GM12878 (cell line): Measurements from ENCODE around the gene GUCA1A. TPM values are rescaled to one million over a fixed set of nuclear protein-coding genes. Genes with fewer than 3 reads are reported as not detected.

ENCODE experiments used
- ATAC-seq: fragments of 200-7000 bp; cut with Tn5 transposase; 3 replicates; pipeline ENCODE4 v1.9.1; 2020; ENCODE audit warnings: mild to moderate bottlenecking, moderate library complexity
- BruUV-seq: library from RNA; stranded (reverse); fragments of 400-500 nt; replicated peaks from 2 replicates; lab custom pipeline; 2021; lab: Mats Ljungman, UMichigan
- CTCF ChIA-PET: fragments of 300-600 bp; sonication (Branson Sonifier 250); formaldehyde crosslinking; extraction: SDS; loops from one replicate; lab custom pipeline; 2021; ENCODE audit warnings: inconsistent platforms; lab: Yijun Ruan, JAX
- POLR2A ChIA-PET: fragments of 350-600 bp; formaldehyde crosslinking; extraction: SDS; loops from one replicate; lab custom pipeline; 2021; ENCODE audit warnings: inconsistent platforms; lab: Charles Lee
- RAD21 ChIA-PET: fragments of 300-600 bp; sonication (Branson Sonifier 250); formaldehyde crosslinking; loops from one replicate; lab custom pipeline; 2023; ENCODE audit warnings: antibody characterized with exemption; ENCODE audit not compliant: unreplicated experiment; lab: Charles Lee
- SMC1A ChIA-PET: fragments of 300-600 bp; sonication (Branson Sonifier 250); formaldehyde crosslinking; loops from one replicate; lab custom pipeline; 2023; ENCODE audit not compliant: unreplicated experiment, uncharacterized antibody; lab: Charles Lee
- DNase-seq: peaks from one replicate; pipeline ENCODE4 v3.0.0-alpha.2; 2011; ENCODE audit warnings: low read depth, low spot score
- FAIRE-seq: peaks from 3 replicates; lab custom pipeline; 2011; peaks lifted over from hg19 to GRCh38; lab: Jason Lieb, UNC
- H2AFZ ChIP-seq: 2 replicates; pipeline ENCODE4 v1.6.0; 2011; ENCODE audit warnings: low read depth, low read length, control low read depth; ENCODE audit not compliant: control insufficient read depth
- H3K27ac ChIP-seq: 2 replicates; pipeline ENCODE4 v1.5.1; 2011; ENCODE audit warnings: control low read depth; ENCODE audit not compliant: control insufficient read depth, insufficient read depth
- H3K27me3 ChIP-seq, 2 experiments: replicated peaks in 1 of 2; 2 replicates each; pipeline versions ENCODE4 v1.6.0 to v1.6.1; 2011; ENCODE audit warnings: low read length in 1 of 2; ENCODE audit not compliant: control insufficient read depth in 2 of 2, insufficient read depth in 2 of 2
- H3K36me3 ChIP-seq, 2 experiments: 2 replicates each; pipeline ENCODE4 v1.5.1; 2011; ENCODE audit warnings: low read length in 1 of 2; ENCODE audit not compliant: control insufficient read depth in 2 of 2, insufficient read depth in 2 of 2
- H3K4me1 ChIP-seq: 2 replicates; pipeline ENCODE4 v1.6.1; 2011; ENCODE audit warnings: mild to moderate bottlenecking, low read length, moderate library complexity, mixed read lengths; ENCODE audit not compliant: control insufficient read depth, insufficient read depth
- H3K4me2 ChIP-seq: 2 replicates; pipeline ENCODE4 v1.6.0; 2011; ENCODE audit warnings: control low read depth; ENCODE audit not compliant: control insufficient read depth, insufficient read depth
- H3K4me3 ChIP-seq: fragments of 200-600 bp; sonication (generic); 2 replicates; pipeline ENCODE4 v1.5.1; 2016
- H3K79me2 ChIP-seq: 2 replicates; pipeline ENCODE4 v1.6.0; 2011; ENCODE audit warnings: low read length; ENCODE audit not compliant: control insufficient read depth, insufficient read depth
- H3K9ac ChIP-seq: 2 replicates; pipeline ENCODE4 v1.8.0; 2011; ENCODE audit warnings: low read length, control low read depth, mixed read lengths; ENCODE audit not compliant: control insufficient read depth, insufficient read depth
- H3K9me3 ChIP-seq: replicated peaks from 3 replicates; pipeline ENCODE4 v1.5.1; 2011; ENCODE audit warnings: mild to moderate bottlenecking, low read length; ENCODE audit not compliant: control insufficient read depth, insufficient read depth
- H4K20me1 ChIP-seq: 2 replicates; pipeline ENCODE4 v1.6.0; 2011; ENCODE audit not compliant: control insufficient read depth, insufficient read depth
- EP300 ChIP-seq, 2 experiments: fragments of 150-350 bp in 1 of 2; IDR thresholded peaks; 2 replicates each; pipeline ENCODE4 v1.6.1; 2011 to 2012; ENCODE audit warnings: low read depth in 2 of 2, low read length in 2 of 2, borderline replicate concordance in 1 of 2, improper control_type of control experiment in 1 of 2, inconsistent platforms in 1 of 2; ENCODE audit not compliant: control insufficient read depth in 1 of 2
- IKZF2 ChIP-seq, 2 experiments: fragments of 450-650 bp; IDR thresholded peaks; 2 replicates each; pipeline ENCODE4 v1.6.1; 2017; ENCODE audit warnings: mild to moderate bottlenecking in 2 of 2, moderate library complexity in 2 of 2
- NBN ChIP-seq: fragments of 450-650 bp; IDR thresholded peaks from 2 replicates; pipeline ENCODE4 v1.6.1; 2016
- RELB ChIP-seq: fragments of 450-650 bp; IDR thresholded peaks from 2 replicates; pipeline ENCODE4 v1.6.1; 2017; ENCODE audit warnings: low read depth, mild to moderate bottlenecking, moderate library complexity
- ZNF384 ChIP-seq: IDR thresholded peaks from 2 replicates; pipeline ENCODE4 v1.6.1; 2012; ENCODE audit warnings: low read depth, mild to moderate bottlenecking, low read length, improper control_type of control experiment, borderline replicate concordance
- in situ Hi-C: fragments of 300-500 bp; cut with MboI; formaldehyde crosslinking; loops from 9 replicates; pipeline ENCODE4 v1.14.3; 2018; ENCODE audit warnings: mixed read lengths
- intact Hi-C: fragments of 100-400 bp; cut with micrococcal nuclease; formaldehyde crosslinking; loops from one replicate; pipeline ENCODE4 v1.14.2; 2022; ENCODE audit not compliant: unreplicated experiment
- polyA plus RNA-seq, 11 experiments: library from polyadenylated mRNA; depleted of rRNA in 4 of 11; unstranded in 6 of 11; stranded (reverse) in 5 of 11; fragments of >200 nt; fragmentation: Nextera tagmentation in 4 of 11; fragmentation: Illumina TruSeq in 1 of 11; extraction: Ambion mirVana in 4 of 11; extraction: Trizol in 1 of 11; gene quantifications; 1 replicate in 1 of 11; 2 replicates in 10 of 11; pipeline versions ENCODE4 v1.2.1 to v1.2.3, GENCODE V29; 2011 to 2016; ENCODE audit warnings: inconsistent platforms in 2 of 11, missing spikeins in 2 of 11, low read depth in 1 of 11
- total RNA-seq, 4 experiments: library from RNA; depleted of rRNA in 3 of 4; stranded (reverse); fragments of >200 nt in 3 of 4; fragmentation: Illumina TruSeq in 1 of 4; extraction: Trizol in 1 of 4; gene quantifications; 2 replicates each; pipeline versions ENCODE4 v1.2.1 to v1.2.3, GENCODE V29; 2013 to 2021
- TF ChIP-seq, protein P1 (sequence below): IDR thresholded peaks from 2 replicates; pipeline ENCODE4 v1.6.1; 2012; ENCODE audit warnings: improper control_type of control experiment, low read depth, low read length; ENCODE audit not compliant: insufficient replicate concordance

The GUCA1A gene
- total and polyA plus RNA-seq, 10 of the 15 experiments (the other 5 are each of a cell fraction or from before 2014, with no cell fraction given) = not detected

GRCh38 chr6:42225029-42225339 lies 51.8 kb downstream of the GUCA1A start:
- DNase-seq (no peak), FAIRE-seq (no peak), ATAC-seq (peak; percentile 21)
- ChIA-PET POLR2A (interaction anchor here (0.6 to 3.0 kb wide), 5 partner anchors 11 to 322 kb away, joined by 3 to 14 read pairs (median 4); no protein-coding TSS in a partner anchor), RAD21 (interaction anchor here (0.6 to 3.0 kb wide), 9 partner anchors 11 to 339 kb away, joined by 3 to 18 read pairs (median 4); partner anchors contain the start of gene UBR2), SMC1A (interaction anchor here (0.6 to 6.1 kb wide), 5 partner anchors 11 to 323 kb away, joined by 3 to 49 read pairs (median 5); no protein-coding TSS in a partner anchor), CTCF (interaction anchor here (0.6 to 5.9 kb wide), 6 partner anchors 11 to 336 kb away, joined by 3 to 57 read pairs (median 4); no protein-coding TSS in a partner anchor)
- TF ChIP-seq, protein P1, sequence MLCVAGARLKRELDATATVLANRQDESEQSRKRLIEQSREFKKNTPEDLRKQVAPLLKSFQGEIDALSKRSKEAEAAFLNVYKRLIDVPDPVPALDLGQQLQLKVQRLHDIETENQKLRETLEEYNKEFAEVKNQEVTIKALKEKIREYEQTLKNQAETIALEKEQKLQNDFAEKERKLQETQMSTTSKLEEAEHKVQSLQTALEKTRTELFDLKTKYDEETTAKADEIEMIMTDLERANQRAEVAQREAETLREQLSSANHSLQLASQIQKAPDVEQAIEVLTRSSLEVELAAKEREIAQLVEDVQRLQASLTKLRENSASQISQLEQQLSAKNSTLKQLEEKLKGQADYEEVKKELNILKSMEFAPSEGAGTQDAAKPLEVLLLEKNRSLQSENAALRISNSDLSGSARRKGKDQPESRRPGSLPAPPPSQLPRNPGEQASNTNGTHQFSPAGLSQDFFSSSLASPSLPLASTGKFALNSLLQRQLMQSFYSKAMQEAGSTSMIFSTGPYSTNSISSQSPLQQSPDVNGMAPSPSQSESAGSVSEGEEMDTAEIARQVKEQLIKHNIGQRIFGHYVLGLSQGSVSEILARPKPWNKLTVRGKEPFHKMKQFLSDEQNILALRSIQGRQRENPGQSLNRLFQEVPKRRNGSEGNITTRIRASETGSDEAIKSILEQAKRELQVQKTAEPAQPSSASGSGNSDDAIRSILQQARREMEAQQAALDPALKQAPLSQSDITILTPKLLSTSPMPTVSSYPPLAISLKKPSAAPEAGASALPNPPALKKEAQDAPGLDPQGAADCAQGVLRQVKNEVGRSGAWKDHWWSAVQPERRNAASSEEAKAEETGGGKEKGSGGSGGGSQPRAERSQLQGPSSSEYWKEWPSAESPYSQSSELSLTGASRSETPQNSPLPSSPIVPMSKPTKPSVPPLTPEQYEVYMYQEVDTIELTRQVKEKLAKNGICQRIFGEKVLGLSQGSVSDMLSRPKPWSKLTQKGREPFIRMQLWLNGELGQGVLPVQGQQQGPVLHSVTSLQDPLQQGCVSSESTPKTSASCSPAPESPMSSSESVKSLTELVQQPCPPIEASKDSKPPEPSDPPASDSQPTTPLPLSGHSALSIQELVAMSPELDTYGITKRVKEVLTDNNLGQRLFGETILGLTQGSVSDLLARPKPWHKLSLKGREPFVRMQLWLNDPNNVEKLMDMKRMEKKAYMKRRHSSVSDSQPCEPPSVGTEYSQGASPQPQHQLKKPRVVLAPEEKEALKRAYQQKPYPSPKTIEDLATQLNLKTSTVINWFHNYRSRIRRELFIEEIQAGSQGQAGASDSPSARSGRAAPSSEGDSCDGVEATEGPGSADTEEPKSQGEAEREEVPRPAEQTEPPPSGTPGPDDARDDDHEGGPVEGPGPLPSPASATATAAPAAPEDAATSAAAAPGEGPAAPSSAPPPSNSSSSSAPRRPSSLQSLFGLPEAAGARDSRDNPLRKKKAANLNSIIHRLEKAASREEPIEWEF = peak; percentile 26
- TF ChIP-seq NBN (no peak), IKZF2 (IDR thresholded peaks at IDR 0.05) (no peak), RELB (peak; percentile 32), EP300 (IDR thresholded peaks at IDR 0.05; ENCODE audit: borderline replicate concordance in 1 of 2, control insufficient read depth in 1 of 2, low read depth in 2 of 2, low read length in 2 of 2) (0 out of 4 replicates have a peak, but pooled peaks of 1 of the 2 experiments have one; percentile 47), ZNF384 (peak; percentile 79; the same call in 1 of the 2 replicates)
- no peaks in the 10 kb centered on the region for H3K79me2 ChIP-seq
- intact Hi-C loops = loop anchor here (2.0 kb wide), 1 partner anchor 282 kb away; no protein-coding TSS in a partner anchor
- no peaks in the 10 kb centered on the region for H3K9me3 ChIP-seq
- H3K27me3 ChIP-seq = no peaks in the 10 kb centered on the region
- H3K27ac ChIP-seq = no peak overlapping the region
- no peaks in the 10 kb centered on the region; the same call in 1 of the 2 replicates for H3K4me1 ChIP-seq
- no peak overlapping the region for H3K4me3 ChIP-seq
- in situ Hi-C loops = no loop called here
- no peak overlapping the region for H3K4me2 ChIP-seq
- H3K36me3 ChIP-seq = no peaks in the 10 kb centered on the region
- H3K9ac ChIP-seq = no peak overlapping the region
- BruUV-seq = TSS peak; percentile 86
- no peak overlapping the region for H2AFZ ChIP-seq
- H4K20me1 ChIP-seq = no peaks in the 10 kb centered on the region
